GM12892 (cell line): ENCODE results near the gene DNAJB5.

Experiments used
- DNase-seq: peaks from one replicate; pipeline ENCODE4 v3.0.0; 2011; ENCODE audit not compliant: insufficient read length
- FAIRE-seq: peaks from 2 replicates; lab custom pipeline; 2011; peaks lifted over from hg19 to GRCh38; lab: Jason Lieb, UNC
- POLR2A ChIP-seq: IDR thresholded peaks from 2 replicates; pipeline ENCODE4 v1.6.1; 2011; ENCODE audit warnings: low read depth, low read length, control low read depth
- POLR2AphosphoS5 ChIP-seq: IDR thresholded peaks from 2 replicates; pipeline ENCODE4 v1.6.1; 2011; ENCODE audit warnings: low read depth, low read length, control low read depth
- TAF1 ChIP-seq: IDR thresholded peaks from 2 replicates; pipeline ENCODE4 v1.6.1; 2011; ENCODE audit warnings: low read depth, mild to moderate bottlenecking, control low read depth, low read length, borderline replicate concordance

Gene DNAJB5

DNA sequence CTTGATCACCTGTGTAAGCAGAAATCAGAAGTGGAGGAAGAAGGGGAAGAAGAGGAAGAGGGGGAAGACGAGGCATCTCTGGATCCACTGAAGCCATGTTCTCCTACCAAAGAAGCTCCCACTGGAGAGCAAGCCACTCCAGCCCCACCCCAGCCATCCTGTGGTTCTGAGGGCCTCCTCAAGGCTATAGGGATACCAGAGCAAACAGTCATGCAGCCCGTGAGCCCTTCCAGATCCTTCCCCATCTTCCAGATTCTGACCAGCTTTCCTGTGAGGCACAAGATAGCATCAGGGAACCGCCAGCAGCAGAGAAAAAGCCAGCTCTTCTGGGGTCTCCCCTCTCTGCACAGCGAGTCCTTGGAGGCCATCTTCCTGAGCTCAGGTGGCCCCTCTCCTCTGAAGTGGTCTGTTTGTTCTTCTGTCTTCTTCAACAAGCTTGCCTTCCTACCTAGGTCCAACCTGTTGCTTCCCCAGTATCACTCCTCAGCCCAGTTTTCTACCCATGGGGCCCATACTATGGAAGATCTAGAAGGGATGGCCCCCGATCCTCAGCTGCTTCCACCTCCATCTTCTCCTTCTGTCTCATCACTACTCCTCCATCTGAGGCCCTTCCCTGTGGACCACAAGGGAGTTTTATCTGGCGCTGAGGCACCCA, 53.5 kb downstream of the DNAJB5 start:
- TF ChIP-seq POLR2AphosphoS5 = no peak
- TF ChIP-seq TAF1 = no peak
- no peak for TF ChIP-seq POLR2A
- DNase-seq (no peak), FAIRE-seq (no peak)

DNA sequence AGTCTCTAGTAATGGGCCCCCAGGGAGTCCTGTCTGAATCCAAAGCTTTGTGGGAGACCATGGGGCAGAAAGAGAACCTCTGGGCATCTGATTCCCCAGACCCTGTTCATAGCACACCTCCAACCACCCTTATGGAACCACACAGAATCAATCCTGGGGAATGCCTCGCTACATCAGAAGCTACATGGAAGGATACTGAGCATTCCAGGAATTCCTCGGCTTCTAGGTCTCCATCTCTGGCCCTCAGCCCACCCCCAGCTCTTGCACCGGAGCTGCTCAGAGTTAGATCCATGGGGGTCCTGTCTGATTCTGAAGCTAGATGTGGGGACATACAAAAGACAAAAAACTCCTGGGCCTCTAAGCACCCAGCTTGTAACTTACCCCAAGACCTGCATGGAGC, 54.5 kb downstream of the DNAJB5 start:
- FAIRE-seq (no peak), DNase-seq (no peak)
- TF ChIP-seq TAF1 (no peak), POLR2A (no peak), POLR2AphosphoS5 (no peak)
